ENCODE measurements around the gene GTF3C2.
"Not testable (repeated sequence)": the region's sequence is repeated elsewhere in the genome, so short reads cannot be mapped to it uniquely, and the experiment has no call there.

GTF3C2 gene

GRCh38 chr2:27319839-27320238, 36.7 kb downstream of the GTF3C2 start:
- not testable (repeated sequence) for DNase-seq

GRCh38 chr2:27316655-27317412, 39.7 kb downstream of the GTF3C2 start:
- DNase-seq, result no peak

DNA sequence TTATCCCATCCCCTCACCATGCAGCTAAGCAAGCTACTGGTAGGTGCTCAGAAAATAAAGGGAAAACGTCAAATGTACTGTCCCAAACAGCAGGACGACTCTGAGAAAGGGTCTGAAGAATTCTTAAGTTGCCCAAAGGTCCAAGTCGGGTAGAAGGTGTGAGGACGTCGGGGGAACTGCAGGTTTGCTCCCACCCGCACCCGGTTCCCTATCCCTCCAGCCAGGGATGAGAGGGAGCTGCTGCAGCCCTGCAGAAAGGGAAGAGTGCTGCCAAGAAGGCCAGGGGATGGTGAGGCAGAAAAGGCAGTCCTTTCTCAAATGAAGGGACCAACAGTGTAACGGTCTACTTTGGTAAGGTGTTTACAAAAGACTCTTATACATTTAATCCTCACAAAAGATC, 41.4 kb downstream of the GTF3C2 start:
- no peak for DNase-seq

DNA sequence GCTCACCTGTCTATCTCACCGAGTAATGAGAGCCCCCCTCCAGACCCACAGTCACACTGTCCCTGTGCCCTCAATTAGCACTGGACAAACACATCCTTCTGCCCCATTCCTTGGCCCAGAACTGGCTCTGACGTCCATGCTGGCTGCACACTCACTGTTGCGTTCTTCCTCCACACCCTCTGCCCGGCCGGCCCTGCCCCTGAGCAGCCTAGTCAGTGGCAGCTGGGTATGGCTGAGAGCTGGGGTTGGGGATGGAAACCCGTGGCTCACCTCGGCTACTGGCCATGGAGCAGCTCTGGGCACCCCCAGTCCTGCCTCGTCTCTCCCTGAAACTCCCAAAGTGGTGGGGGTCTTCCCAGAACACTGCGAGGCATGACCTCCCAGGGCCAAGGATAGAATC, 41.9 kb downstream of the GTF3C2 start:
- DNase-seq, result no peak

- DNase-seq, result no peak
Observed at GRCh38 chr2:27313882-27314645, 42.5 kb downstream of the GTF3C2 start.

DNA sequence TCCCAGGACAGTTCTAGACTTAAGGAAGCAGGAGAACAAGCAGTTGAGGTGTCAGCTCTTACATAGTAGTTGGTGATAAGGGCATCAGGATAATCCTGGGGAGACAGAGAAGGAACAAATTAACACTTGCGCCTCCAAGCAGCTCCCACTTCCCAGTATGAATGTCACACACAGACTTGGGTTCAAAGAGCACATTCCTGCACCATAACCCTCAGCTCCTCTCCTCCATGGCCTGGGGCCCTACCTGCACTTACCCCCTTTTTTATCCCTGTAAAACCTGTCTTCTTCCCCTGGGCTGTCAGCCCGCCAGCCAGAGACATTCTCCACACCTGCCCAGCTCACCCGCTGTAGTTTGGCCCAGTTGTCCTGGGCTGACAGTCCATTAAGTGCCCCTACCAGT, 44.4 kb downstream of the GTF3C2 start:
- no peak for DNase-seq

GRCh38 chr2:27309651-27310050, 46.9 kb downstream of the GTF3C2 start:
- no peak for DNase-seq

DNA sequence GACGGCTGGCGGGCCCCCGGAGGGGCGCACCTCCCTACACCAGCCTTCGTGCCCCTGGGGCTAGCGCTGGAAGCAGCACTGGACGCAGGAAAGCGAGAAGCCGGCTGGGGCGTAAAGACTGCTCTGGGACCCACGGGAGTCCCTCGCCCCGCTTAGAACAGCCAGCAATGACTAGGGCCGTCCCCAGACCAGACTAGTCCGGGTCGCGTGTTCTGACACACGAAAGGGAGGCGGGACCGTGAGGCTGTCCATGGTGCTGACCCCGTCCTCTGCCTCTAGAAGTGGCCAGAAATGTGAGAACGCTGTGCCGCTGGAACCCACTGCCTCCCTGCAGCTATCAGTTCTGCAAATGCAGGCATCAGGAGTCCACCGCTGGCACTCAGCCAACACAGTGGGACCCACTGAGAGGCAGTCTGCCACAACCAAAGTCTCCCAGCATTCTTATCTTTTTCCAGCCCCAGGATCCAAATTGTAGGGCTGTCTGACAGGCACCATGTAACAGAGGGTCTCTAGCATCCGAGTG, 48.1 kb downstream of the GTF3C2 start, which contains the start of gene UCN:
TSS of gene UCN (minus strand) at position 87 of the 523 bp plus-strand sequence. CDS start 550 bp downstream, outside the sequence.
- DNase-seq, result no peak

DNA sequence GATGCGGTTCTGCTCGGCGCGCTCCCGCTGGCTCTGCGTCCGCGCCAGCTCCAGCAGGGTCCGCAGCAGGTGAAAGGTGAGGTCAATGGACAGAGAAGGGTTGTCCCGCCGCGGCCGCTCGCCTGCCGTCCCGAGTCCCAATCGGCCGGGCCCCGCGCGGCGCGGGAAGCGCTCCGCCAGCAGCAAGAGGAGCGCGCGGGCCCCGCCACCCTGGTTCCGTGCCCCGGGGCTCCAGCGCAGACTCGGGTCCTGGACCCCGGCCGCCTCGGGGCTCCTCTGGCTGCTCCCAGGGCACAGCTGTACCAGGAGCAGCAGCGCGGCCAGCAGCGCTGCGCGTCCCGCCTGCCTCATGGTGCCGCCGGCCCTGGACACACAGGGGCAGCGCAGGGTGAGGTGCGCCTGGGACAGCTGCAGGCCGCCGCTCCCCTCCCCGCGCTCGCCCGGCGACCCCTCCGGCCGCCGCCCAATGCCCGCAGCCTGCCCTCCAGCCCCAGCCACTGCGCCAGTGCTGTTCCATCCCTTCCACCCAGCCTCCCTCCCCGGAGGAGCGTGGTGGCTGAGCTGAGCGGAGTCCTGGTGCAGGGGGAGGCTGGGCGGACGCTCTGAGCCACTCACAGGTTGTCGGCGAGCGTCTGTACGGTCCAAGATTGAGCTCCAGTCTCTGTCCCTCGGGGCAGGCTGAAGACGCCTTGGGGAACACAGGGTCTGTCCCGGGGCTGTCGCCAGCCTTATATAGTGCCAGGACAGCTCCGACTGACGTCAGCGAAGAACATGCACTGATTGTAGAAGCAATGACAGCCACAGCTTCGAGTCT, 48.8 kb downstream of the GTF3C2 start:
- DNase-seq, result no peak

DNA sequence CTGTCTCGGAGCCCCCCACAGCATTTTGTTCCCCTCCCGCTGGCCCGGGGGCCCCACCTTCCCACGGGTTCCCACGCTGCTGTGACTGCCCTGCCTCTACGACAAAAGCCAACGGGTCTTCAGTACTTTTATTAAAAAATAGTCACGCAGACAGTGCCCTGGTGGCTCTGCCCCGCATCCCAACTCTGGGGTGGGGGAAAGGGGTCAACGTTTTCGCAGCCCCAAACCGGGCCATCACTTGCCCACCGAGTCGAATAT, 49.3 kb downstream of the GTF3C2 start:
- DNase-seq, result no peak

DNA sequence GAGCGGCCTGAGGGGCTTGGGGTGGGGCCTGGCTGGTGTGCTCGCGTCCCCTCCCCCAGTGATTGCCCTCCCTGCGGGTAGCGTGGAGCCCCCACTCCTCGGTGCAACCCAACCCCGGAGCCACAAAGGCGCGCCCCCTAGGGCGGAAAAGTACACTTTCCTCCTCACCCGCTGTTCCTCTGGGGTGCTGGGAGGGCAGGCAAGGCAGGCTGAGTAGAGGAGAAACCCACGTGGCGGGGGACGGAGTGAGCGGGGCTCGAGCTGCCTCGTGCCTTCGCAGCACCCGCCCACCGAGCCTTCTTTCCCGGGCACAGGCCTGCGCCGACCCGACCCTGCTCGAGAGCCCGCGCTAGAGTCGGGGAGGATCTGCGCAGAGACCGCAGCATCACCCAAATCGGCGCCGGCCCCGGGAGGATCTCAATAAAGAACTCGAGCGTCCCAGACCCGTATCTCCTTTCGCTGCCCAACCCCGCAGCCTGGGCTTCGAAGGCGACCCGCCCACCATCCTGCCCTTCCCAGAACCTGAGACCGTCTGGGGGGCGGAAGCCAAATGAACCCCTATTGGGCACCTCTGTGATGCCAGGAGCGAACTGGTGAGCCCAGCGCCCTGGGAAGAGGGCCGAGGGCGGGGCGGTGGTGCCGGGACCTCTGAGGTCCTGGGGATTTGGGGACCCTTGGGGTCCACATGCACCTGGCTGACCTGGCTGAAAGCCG, 49.8 kb downstream of the GTF3C2 start:
- peak; percentile 25 for DNase-seq

DNA sequence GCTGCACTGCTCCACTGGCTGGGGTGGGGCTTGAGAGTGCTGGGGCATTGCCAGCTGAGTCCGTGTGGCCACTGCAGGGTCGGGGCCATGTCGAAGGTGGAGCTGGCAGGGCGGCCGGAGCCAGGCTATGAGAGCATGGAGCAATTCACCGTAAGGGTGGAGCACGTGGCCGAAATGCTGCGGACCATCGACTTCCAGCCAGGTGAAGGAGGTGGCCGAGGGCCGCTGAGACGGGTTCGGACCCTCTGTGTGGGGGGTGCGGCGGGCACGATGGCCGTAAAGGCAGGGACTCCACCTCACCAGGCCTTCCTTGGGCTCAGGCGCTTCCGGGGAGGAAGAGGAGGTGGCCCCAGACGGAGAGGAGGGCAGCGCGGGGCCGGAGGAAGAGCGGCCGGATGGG, 50.4 kb downstream of the GTF3C2 start:
- DNase-seq, result no peak

GRCh38 chr2:27305516-27305915, 51.0 kb downstream of the GTF3C2 start:
- no peak for DNase-seq

GRCh38 chr2:27304488-27305240, 51.9 kb downstream of the GTF3C2 start:
- DNase-seq, result no peak

DNA sequence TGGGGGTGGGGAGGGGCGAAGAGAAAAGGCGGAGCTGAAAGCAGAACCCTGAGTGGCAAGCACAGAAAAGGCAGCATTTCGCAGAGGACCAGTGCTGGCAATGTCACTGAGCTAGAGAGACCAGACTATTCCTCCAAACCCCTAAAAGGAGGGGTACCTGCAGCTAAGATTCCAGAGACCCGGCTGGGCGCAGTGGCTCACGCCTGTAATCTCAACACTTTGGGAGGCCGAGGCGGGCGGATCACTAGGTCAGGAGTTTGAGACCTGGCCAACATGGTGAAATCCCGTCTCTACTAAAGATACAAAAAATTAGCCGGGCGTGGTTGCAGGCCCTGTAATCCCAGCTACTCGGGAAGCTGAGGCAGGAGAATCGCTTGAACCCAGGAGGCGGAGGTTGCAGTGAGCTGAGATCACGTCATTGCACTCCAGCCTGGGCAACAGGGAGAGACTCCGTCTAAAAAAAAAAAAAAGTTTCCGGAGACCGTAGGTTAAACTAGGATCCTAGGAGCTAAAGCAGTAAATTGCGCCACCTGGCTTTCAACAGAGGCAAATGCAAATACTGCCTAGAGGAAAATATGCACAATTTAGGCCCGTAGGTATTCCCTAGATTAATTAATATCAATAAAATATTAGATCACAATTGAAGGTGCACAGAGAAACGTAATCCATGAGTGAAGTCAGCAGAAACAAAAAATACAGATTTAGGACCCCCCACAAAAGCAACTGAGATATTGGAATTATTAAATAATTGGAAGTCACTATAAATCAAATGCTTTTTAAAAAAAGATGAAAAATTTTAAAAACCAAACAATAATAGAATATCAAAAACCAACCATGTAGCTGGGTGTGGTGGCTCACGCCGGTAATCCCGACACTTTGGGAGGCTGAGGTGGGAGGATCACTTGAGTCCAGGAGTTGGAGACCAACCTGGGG, 53.2 kb downstream of the GTF3C2 start:
- DNase-seq, result peak; percentile 88

DNA sequence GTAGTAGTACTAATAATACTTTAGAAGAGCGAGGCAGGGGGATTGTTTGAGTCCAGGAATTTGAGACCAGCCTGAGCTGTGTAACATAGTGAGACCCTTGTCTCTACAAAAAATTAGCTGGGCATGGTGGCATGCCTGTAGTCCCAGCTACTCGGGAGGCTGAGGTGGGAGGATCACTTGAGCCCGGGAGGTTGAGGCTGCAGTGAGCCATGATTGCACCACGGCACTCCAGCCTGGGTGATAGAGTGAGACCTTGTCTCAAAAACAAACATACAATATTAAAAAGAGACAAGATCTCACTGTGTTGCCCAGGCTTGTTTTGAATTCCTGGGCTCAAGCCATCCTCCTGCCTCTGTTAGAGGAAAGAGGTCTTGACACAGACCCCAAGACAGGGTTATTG, 56.0 kb downstream of the GTF3C2 start:
- DNase-seq, result not testable (repeated sequence)

- no peak for DNase-seq
Observed at GRCh38 chr2:27298391-27299080, 58.0 kb downstream of the GTF3C2 start.

GRCh38 chr2:27297195-27297594, 59.4 kb downstream of the GTF3C2 start:
- DNase-seq, result no peak

GRCh38 chr2:27296481-27296880, 60.1 kb downstream of the GTF3C2 start:
- DNase-seq, result no peak

- no peak for DNase-seq
Observed at GRCh38 chr2:27294928-27295327, 61.6 kb downstream of the GTF3C2 start.

All from NCI-H1694 (cell line).